MG63 (cell line): ENCODE data around the gene SH3BGRL. TPM values are rescaled to one million over a fixed set of nuclear protein-coding genes. Genes with fewer than 3 reads are reported as not detected.

Experiments
- DNase-seq: peaks from one replicate; pipeline ENCODE4 v3.0.0-alpha.2; 2020
- H3K27me3 ChIP-seq: fragments of 250-450 bp; sonication (Bioruptor Pico); 2 replicates; pipeline ENCODE4 v1.5.1; 2020; ENCODE audit warnings: mild to moderate bottlenecking, moderate library complexity
- H3K36me3 ChIP-seq: fragments of 250-450 bp; sonication (Bioruptor Pico); 2 replicates; pipeline ENCODE4 v1.5.1; 2020; ENCODE audit warnings: mild to moderate bottlenecking, moderate library complexity
- H3K4me3 ChIP-seq: fragments of 250-450 bp; sonication (Bioruptor Pico); 2 replicates; pipeline ENCODE4 v1.5.1; 2020; ENCODE audit warnings: mild to moderate bottlenecking, moderate library complexity
- H3K9me3 ChIP-seq: fragments of 250-450 bp; sonication (Bioruptor Pico); 2 replicates; pipeline ENCODE4 v1.5.1; 2020; ENCODE audit warnings: mild to moderate bottlenecking, moderate library complexity
- total RNA-seq: library from RNA; depleted of rRNA; stranded (reverse); fragments of >200 nt; shearing (Covaris generic); gene quantifications from 2 replicates; pipeline ENCODE4 v1.2.3, GENCODE V29; 2014; ENCODE audit warnings: low replicate concordance; rRNA removed

Gene SH3BGRL
- total RNA-seq = 19.8 and 37.0 TPM in 2 replicates

DNA sequence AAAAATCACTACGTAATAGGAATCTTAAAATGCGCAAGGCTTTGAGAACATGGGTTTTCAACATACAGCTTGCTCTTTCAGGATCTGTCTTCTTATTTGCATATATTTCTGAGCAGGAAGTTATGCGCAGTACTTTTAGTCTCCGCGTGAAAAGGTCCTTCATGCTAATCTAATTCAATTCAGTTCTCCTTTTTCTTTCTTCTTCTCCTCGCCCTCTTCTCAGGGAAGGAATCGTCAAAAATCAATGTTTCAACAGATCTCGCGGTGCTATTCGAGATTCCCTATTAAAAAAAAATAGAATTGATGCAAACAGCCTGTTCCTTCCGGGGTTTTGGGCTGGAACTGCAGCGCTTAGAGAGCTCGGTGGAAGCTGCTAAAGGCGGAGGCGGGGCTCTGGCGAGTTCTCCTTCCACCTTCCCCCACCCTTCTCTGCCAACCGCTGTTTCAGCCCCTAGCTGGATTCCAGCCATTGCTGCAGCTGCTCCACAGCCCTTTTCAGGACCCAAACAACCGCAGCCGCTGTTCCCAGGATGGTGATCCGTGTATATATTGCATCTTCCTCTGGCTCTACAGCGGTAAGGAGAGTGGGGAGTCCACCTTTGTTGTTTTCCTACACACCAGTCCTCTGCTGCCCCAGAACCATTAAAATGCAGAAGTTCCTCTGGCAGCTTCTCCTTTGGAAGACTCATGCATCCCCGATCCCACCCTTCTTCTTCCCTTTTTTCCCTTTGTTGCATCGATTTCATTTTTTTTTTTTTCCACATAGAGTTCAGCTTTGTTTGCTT lies at the start of gene SH3BGRL, which contains the start of gene HMGN5:
Gene SH3BGRL (plus strand): TSS at position 432 of the 785 bp plus-strand sequence. CDS start 99 bp downstream, at position 531.
Gene HMGN5 (minus strand): TSS at position 243 of the 785 bp plus-strand sequence. CDS start 80,364 bp downstream, outside the sequence.
- Histone ChIP-seq H3K9me3 (no peaks in the 10 kb centered on the region), H3K36me3 (no peaks in the 10 kb centered on the region), H3K4me3 (peak within 1 kb of the TSS; percentile 62), H3K27me3 (no peaks in the 10 kb centered on the region)
- DNase-seq = peak; percentile 84

GRCh38 chrX:81168391-81168790 lies 33.5 kb upstream of the SH3BGRL start:
- Histone ChIP-seq H3K4me3 (no peak overlapping the region), H3K36me3 (no peaks in the 10 kb centered on the region), H3K9me3 (no peaks in the 10 kb centered on the region), H3K27me3 (no peaks in the 10 kb centered on the region)
- no peak for DNase-seq

DNA sequence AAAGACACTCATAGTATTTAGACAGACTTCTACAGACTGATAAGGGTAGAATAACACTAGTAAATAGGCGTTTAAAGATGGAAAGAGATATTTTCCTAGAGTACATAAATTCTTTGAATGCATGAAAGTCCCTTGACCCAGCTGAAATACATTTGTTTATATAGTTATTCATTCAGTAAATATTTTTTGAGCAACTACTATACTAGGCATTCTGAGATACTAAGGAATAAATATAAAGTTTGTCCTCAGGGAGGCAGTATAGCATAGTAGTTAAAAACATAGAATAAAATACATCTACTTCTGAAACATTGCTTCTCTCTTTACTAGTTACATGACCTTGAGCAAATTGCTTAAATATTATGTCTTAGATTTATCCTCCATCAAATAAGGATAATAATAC lies 27.6 kb upstream of the SH3BGRL start:
- H3K9me3 ChIP-seq = no peaks in the 10 kb centered on the region
- H3K36me3 ChIP-seq = no peaks in the 10 kb centered on the region
- no peak overlapping the region for H3K4me3 ChIP-seq
- DNase-seq = no peak
- no peaks in the 10 kb centered on the region for H3K27me3 ChIP-seq

- Histone ChIP-seq H3K9me3 (no peaks in the 10 kb centered on the region), H3K27me3 (no peaks in the 10 kb centered on the region), H3K4me3 (no peak overlapping the region), H3K36me3 (no peaks in the 10 kb centered on the region)
- peak; percentile 31 for DNase-seq
Measured at GRCh38 chrX:81195259-81195658, 6.6 kb upstream of the SH3BGRL start.

- Histone ChIP-seq H3K9me3 (no peaks in the 10 kb centered on the region), H3K27me3 (no peaks in the 10 kb centered on the region), H3K36me3 (no peaks in the 10 kb centered on the region), H3K4me3 (no peak overlapping the region)
- DNase-seq = peak; percentile 3
Measured at GRCh38 chrX:81195712-81196111, 6.2 kb upstream of the SH3BGRL start.

DNA sequence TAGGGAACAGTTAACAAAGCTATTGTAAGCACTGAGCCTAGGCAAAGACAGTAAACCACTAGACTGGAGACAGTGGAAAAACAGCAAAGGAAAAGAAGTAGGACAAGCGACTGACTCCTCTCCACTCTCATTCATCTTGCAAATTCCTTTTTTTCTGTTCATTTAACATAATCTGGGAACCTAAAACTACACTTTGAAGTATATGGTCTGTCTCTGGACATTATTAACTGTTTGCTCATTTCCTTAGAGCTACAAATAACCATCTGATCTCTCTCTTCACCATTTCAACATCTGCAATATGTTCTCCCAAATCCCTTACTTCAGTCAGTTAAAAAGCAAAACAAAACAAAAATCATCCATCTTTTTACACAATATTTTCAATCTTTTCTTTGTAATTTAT lies 831 bp upstream of the SH3BGRL start:
- H3K9me3 ChIP-seq = no peaks in the 10 kb centered on the region
- peak overlapping the region; percentile 62 for H3K4me3 ChIP-seq
- no peaks in the 10 kb centered on the region for H3K36me3 ChIP-seq
- DNase-seq = no peak
- H3K27me3 ChIP-seq = no peaks in the 10 kb centered on the region

- no peaks in the 10 kb centered on the region for H3K36me3 ChIP-seq
- no peak for DNase-seq
- H3K27me3 ChIP-seq = no peaks in the 10 kb centered on the region
- H3K4me3 ChIP-seq = peak overlapping the region; percentile 62
- no peaks in the 10 kb centered on the region for H3K9me3 ChIP-seq
Measured at GRCh38 chrX:81202456-81202819, 536 bp downstream of the SH3BGRL start.

DNA sequence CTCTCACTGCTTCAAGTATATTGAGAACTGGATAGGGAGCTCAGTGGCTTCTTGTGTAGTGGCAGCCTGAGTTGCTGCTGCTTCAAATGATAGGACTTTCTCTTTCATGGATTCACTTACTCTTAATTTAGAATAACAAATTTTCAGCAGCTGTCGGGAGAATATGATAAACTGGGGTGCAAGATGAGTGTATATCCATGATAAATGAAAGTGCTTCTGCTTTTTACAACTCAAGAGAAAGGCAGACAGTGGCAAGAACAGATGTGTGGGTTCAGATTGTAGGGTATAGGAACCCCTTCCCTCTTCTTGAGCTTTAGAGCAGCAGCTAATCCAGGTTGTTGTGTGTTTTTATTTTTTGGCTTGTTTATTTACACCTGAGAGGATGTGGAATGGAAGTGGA lies 1.0 kb downstream of the SH3BGRL start:
- Histone ChIP-seq H3K27me3 (no peaks in the 10 kb centered on the region), H3K4me3 (peak overlapping the region; percentile 62), H3K36me3 (no peaks in the 10 kb centered on the region), H3K9me3 (no peaks in the 10 kb centered on the region)
- no peak for DNase-seq

- Histone ChIP-seq H3K36me3 (no peaks in the 10 kb centered on the region), H3K9me3 (no peaks in the 10 kb centered on the region), H3K4me3 (no peak overlapping the region), H3K27me3 (no peaks in the 10 kb centered on the region)
- no peak for DNase-seq
Measured at GRCh38 chrX:81205551-81205950, 3.6 kb downstream of the SH3BGRL start.

DNA sequence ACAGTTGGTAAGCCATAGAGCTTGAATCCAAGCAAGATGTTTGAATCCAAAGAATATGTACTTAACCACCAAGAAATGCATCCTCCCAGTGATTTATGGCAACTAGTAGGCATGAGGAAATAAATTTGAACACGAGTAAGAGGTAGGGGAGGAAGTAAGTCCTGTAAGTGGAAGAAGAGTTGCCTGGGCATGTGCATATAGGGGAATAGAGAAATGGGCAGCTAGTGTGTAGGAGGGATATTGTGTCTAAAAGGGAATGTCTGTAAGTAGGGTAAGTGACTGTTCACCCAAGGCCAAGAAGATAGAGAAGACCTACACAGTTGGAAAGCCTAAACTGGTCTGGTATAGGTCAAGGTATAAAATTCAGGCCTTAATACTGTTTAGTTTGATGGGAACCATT lies 4.6 kb downstream of the SH3BGRL start:
- DNase-seq = no peak
- H3K9me3 ChIP-seq = no peaks in the 10 kb centered on the region
- H3K27me3 ChIP-seq = no peaks in the 10 kb centered on the region
- no peak overlapping the region for H3K4me3 ChIP-seq
- no peaks in the 10 kb centered on the region for H3K36me3 ChIP-seq

GRCh38 chrX:81208916-81209315 lies 7.0 kb downstream of the SH3BGRL start:
- H3K4me3 ChIP-seq = no peak overlapping the region
- no peaks in the 10 kb centered on the region for H3K27me3 ChIP-seq
- no peak for DNase-seq
- no peaks in the 10 kb centered on the region for H3K9me3 ChIP-seq
- no peaks in the 10 kb centered on the region for H3K36me3 ChIP-seq

DNA sequence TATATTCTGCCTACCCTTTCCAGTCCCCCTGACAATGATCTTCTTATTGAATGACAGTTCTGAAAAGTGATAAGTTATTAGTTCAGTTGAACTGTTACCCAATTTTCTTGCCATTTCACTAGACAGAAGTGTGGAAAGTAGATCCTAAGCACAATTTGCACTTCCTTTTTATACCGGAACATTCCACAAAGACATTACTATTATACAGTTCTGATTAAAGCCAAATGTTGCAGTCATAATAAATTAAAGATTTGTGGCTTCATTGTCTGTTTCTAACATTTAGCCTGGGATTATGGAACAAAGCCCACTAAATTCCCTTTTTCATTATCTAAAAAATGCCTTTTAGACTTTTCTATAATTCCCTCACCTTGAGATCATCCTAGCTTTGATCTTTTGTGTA lies 13.8 kb downstream of the SH3BGRL start:
- Histone ChIP-seq H3K36me3 (no peaks in the 10 kb centered on the region), H3K4me3 (no peak overlapping the region), H3K9me3 (no peaks in the 10 kb centered on the region), H3K27me3 (no peaks in the 10 kb centered on the region)
- DNase-seq = no peak

GRCh38 chrX:81229229-81229628 lies 27.3 kb downstream of the SH3BGRL start:
- no peak for DNase-seq
- H3K36me3 ChIP-seq = no peaks in the 10 kb centered on the region
- H3K4me3 ChIP-seq = no peak overlapping the region
- H3K9me3 ChIP-seq = no peaks in the 10 kb centered on the region
- H3K27me3 ChIP-seq = no peaks in the 10 kb centered on the region

GRCh38 chrX:81229901-81230300 lies 28.0 kb downstream of the SH3BGRL start:
- Histone ChIP-seq H3K36me3 (no peaks in the 10 kb centered on the region), H3K9me3 (no peaks in the 10 kb centered on the region), H3K27me3 (no peaks in the 10 kb centered on the region), H3K4me3 (no peak overlapping the region)
- DNase-seq = no peak

GRCh38 chrX:81231476-81231875 lies 29.6 kb downstream of the SH3BGRL start:
- Histone ChIP-seq H3K4me3 (no peak overlapping the region), H3K36me3 (no peaks in the 10 kb centered on the region), H3K27me3 (no peaks in the 10 kb centered on the region), H3K9me3 (no peaks in the 10 kb centered on the region)
- no peak for DNase-seq

DNA sequence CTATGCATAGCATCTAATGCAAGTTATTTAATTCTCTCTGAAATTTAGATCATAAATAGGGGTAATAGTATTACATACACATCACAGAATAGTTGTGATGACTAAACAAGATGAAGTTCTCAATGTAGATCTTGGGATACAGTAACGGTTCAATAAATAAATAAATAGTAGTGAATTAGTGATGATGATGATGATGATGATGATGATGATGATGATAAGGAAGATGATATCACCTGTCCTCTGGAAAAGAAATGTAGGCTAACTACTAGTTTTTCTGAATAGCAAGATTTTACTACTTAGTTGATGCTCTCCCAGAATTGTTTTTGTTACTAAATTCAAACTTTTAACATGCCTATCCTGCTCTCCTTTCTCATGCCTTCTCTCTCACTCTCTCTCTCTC lies 30.3 kb downstream of the SH3BGRL start:
- DNase-seq = no peak
- Histone ChIP-seq H3K27me3 (no peaks in the 10 kb centered on the region), H3K36me3 (no peaks in the 10 kb centered on the region), H3K9me3 (no peaks in the 10 kb centered on the region), H3K4me3 (no peak overlapping the region)

GRCh38 chrX:81237516-81237915 lies 35.6 kb downstream of the SH3BGRL start:
- no peaks in the 10 kb centered on the region for H3K9me3 ChIP-seq

GRCh38 chrX:81238166-81238565 lies 36.3 kb downstream of the SH3BGRL start:
- Histone ChIP-seq H3K9me3 (no peaks in the 10 kb centered on the region), H3K4me3 (no peak overlapping the region), H3K27me3 (no peaks in the 10 kb centered on the region), H3K36me3 (no peaks in the 10 kb centered on the region)
- DNase-seq = no peak

More at GRCh38 chrX:81237516-81237915, 35.6 kb downstream of the SH3BGRL start:
- DNase-seq = no peak
- Histone ChIP-seq H3K4me3 (no peak overlapping the region), H3K36me3 (no peaks in the 10 kb centered on the region), H3K27me3 (no peaks in the 10 kb centered on the region)
